HCT116 (cell line): ENCODE measurements around the gene FCMR. TPM values are rescaled to one million over a fixed set of nuclear protein-coding genes. Genes with fewer than 3 reads are reported as not detected.

Source experiments
- ATAC-seq: fragments of 200-7000 bp; cut with Tn5 transposase; 2 replicates; pipeline ENCODE4 v1.9.1; 2020; ENCODE audit warnings: mild to moderate bottlenecking, moderate library complexity
- BruUV-seq: library from RNA; stranded (reverse); fragments of 400-500 nt; replicated peaks from 2 replicates; lab custom pipeline; 2021; lab: Mats Ljungman, UMichigan
- CTCF ChIA-PET: fragments of 300-600 bp; sonication (Branson Sonifier 250); formaldehyde crosslinking; loops from one replicate; lab custom pipeline; 2021; ENCODE audit warnings: antibody characterized with exemption; lab: Charles Lee
- POLR2A ChIA-PET: fragments of 300-600, 350-600 bp; sonication (Branson Sonifier 250); formaldehyde crosslinking; loops from one replicate; lab custom pipeline; 2021; ENCODE audit warnings: antibody characterized with exemption; lab: Charles Lee
- RAD21 ChIA-PET, 2 experiments: fragments of 300-600 bp; sonication (Branson Sonifier 250); formaldehyde crosslinking; loops; one replicate each; lab custom pipeline; 2023; ENCODE audit warnings: low total read pairs in 2 of 2; ENCODE audit not compliant: uncharacterized antibody in 2 of 2, unreplicated experiment in 2 of 2, low non-redundant PET in 1 of 2; lab: Charles Lee
- DNase-seq: peaks from one replicate; pipeline ENCODE4 v3.0.0-alpha.2; 2010; ENCODE audit warnings: low read depth, low spot score
- H2AFZ ChIP-seq: fragments of 200-600 bp; shearing (Covaris generic), sonication (generic); 2 replicates; pipeline ENCODE4 v1.6.1; 2017; ENCODE audit warnings: low read depth, mixed run types, mixed read lengths, antibody characterized with exemption, low read length; ENCODE audit not compliant: poor library complexity, severe bottlenecking
- H3K27ac ChIP-seq: 2 replicates; pipeline ENCODE4 v1.5.1; 2012; ENCODE audit warnings: low read depth, low read length
- H3K27me3 ChIP-seq: fragments of 200-600 bp; sonication (generic); 2 replicates; pipeline ENCODE4 v1.6.1; 2016; ENCODE audit warnings: mixed run types, low read length, mixed read lengths; ENCODE audit not compliant: insufficient read depth
- H3K36me3 ChIP-seq, 2 experiments: fragments of 200-500 bp in 1 of 2; fragments of 200-600 bp in 1 of 2; sonication (Bioruptor generic) in 1 of 2; sonication (generic) in 1 of 2; 2 replicates each; pipeline versions ENCODE4 v1.5.1 to v1.6.1; 2014 to 2016; ENCODE audit warnings: low read length in 2 of 2, inconsistent platforms in 1 of 2, mixed read lengths in 1 of 2, mixed run types in 1 of 2; ENCODE audit not compliant: insufficient read depth in 2 of 2, control insufficient read depth in 1 of 2
- H3K4me1 ChIP-seq, 2 experiments: fragments of 200-600 bp in 1 of 2; sonication (generic) in 1 of 2; 2 replicates each; pipeline versions ENCODE4 v1.5.1 to v1.6.1; 2012 to 2017; ENCODE audit warnings: low read length in 2 of 2, inconsistent platforms in 1 of 2, mild to moderate bottlenecking in 1 of 2, mixed read lengths in 1 of 2, mixed run types in 1 of 2, moderate library complexity in 1 of 2; ENCODE audit not compliant: insufficient read depth in 2 of 2, control insufficient read depth in 1 of 2
- H3K4me2 ChIP-seq: fragments of 200-600 bp; sonication (generic); 2 replicates; pipeline ENCODE4 v1.6.1; 2017; ENCODE audit warnings: mixed run types, low read length, mixed read lengths
- H3K4me3 ChIP-seq, 2 experiments: fragments of 200-600 bp in 1 of 2; sonication (generic) in 1 of 2; replicated peaks in 1 of 2; 2 replicates each; pipeline ENCODE4 v1.5.1; 2011 to 2016; ENCODE audit warnings: low read length in 2 of 2, control low read depth in 1 of 2, low read depth in 1 of 2, mild to moderate bottlenecking in 1 of 2, mixed read lengths in 1 of 2, mixed run types in 1 of 2
- H3K79me2 ChIP-seq: fragments of 200-600 bp; sonication (generic); 2 replicates; pipeline ENCODE4 v1.6.1; 2017; ENCODE audit warnings: mild to moderate bottlenecking, mixed run types, low read length, moderate library complexity, mixed read lengths; ENCODE audit not compliant: insufficient read depth
- H3K9ac ChIP-seq: fragments of 200-600 bp; sonication (generic); 2 replicates; pipeline ENCODE4 v1.6.1; 2016; ENCODE audit warnings: low read length, mixed read lengths
- H3K9me2 ChIP-seq: fragments of 200-600 bp; sonication (generic), shearing (Covaris generic); 2 replicates; pipeline ENCODE4 v1.6.1; 2017; ENCODE audit warnings: mixed run types, mild to moderate bottlenecking, moderate library complexity; ENCODE audit not compliant: insufficient read depth
- H3K9me3 ChIP-seq, 2 experiments: fragments of 200-500 bp in 1 of 2; fragments of 200-600 bp in 1 of 2; sonication (Bioruptor generic) in 1 of 2; sonication (generic) in 1 of 2; 2 replicates each; pipeline ENCODE4 v1.6.1; 2014 to 2017; ENCODE audit warnings: low read length in 2 of 2, mixed read lengths in 2 of 2, inconsistent platforms in 1 of 2, low read depth in 1 of 2, mild to moderate bottlenecking in 1 of 2, mixed run types in 1 of 2, moderate library complexity in 1 of 2; ENCODE audit not compliant: control insufficient read depth in 1 of 2, insufficient read depth in 1 of 2
- H4K20me1 ChIP-seq: fragments of 200-600 bp; sonication (generic), shearing (Covaris generic); 2 replicates; pipeline ENCODE4 v1.6.1; 2017; ENCODE audit warnings: mixed run types, mild to moderate bottlenecking, moderate library complexity; ENCODE audit not compliant: insufficient read depth
- ATF3 ChIP-seq: IDR thresholded peaks from 2 replicates; pipeline ENCODE4 v1.6.1; 2012
- CBX3 ChIP-seq: IDR thresholded peaks from 2 replicates; pipeline ENCODE4 v1.6.1; 2012; ENCODE audit warnings: low read depth
- CTCF ChIP-seq, 3 experiments: fragments of 200-600 bp in 1 of 3; sonication (generic) in 1 of 3; IDR thresholded peaks in 2 of 3; conservative IDR thresholded peaks in 1 of 3; 2 replicates each; pipeline ENCODE4 v1.5.1; 2012 to 2017; ENCODE audit warnings: low read depth in 2 of 3, low read length in 2 of 3, antibody characterized with exemption in 1 of 3, borderline replicate concordance in 1 of 3, control low read depth in 1 of 3, mild to moderate bottlenecking in 1 of 3, mixed read lengths in 1 of 3, mixed run types in 1 of 3, moderate library complexity in 1 of 3; ENCODE audit not compliant: insufficient read depth in 1 of 3
- EGR1 ChIP-seq: IDR thresholded peaks from 2 replicates; pipeline ENCODE4 v1.6.1; 2012; ENCODE audit warnings: low read depth
- EZH2phosphoT487 ChIP-seq: fragments of 200-600 bp; IDR thresholded peaks from 2 replicates; pipeline ENCODE4 v1.6.1; 2018; ENCODE audit warnings: antibody characterized with exemption, borderline replicate concordance
- FOSL1 ChIP-seq: IDR thresholded peaks from 2 replicates; pipeline ENCODE4 v1.6.1; 2012; ENCODE audit warnings: low read depth
- JUND ChIP-seq: IDR thresholded peaks from 2 replicates; pipeline ENCODE4 v1.6.1; 2012
- MAX ChIP-seq: IDR thresholded peaks from 2 replicates; pipeline ENCODE4 v1.6.1; 2012
- POLR2A ChIP-seq: IDR thresholded peaks from 2 replicates; pipeline ENCODE4 v1.7.0; 2011; ENCODE audit warnings: borderline replicate concordance; ENCODE audit not compliant: insufficient read depth, insufficient read length; ENCODE audit errors: extremely low read depth
- POLR2AphosphoS5 ChIP-seq: IDR thresholded peaks from 2 replicates; pipeline ENCODE4 v1.6.1; 2011; ENCODE audit warnings: mild to moderate bottlenecking, low read depth, low read length, moderate library complexity
- ZFX ChIP-seq: fragments of 450-650 bp; IDR thresholded peaks from 2 replicates; pipeline ENCODE4 v1.6.1; 2017
- intact Hi-C: fragments of 100-400 bp; cut with micrococcal nuclease; formaldehyde crosslinking; loops from 2 replicates; pipeline ENCODE4 v1.10.0; 2022
- total RNA-seq: library from RNA; stranded (reverse); gene quantifications from one replicate; pipeline ENCODE4 v1.2.1, GENCODE V29; 2021; ENCODE audit not compliant: unreplicated experiment
- TF ChIP-seq, protein P1 (sequence below): IDR thresholded peaks from 2 replicates; pipeline ENCODE4 v1.6.1; 2011; ENCODE audit warnings: mild to moderate bottlenecking, low read length, moderate library complexity; ENCODE audit not compliant: insufficient replicate concordance; ENCODE audit errors: extremely low read depth

Gene FCMR
- total RNA-seq, 1 experiment from 2014 or later = 0.61 TPM

DNA sequence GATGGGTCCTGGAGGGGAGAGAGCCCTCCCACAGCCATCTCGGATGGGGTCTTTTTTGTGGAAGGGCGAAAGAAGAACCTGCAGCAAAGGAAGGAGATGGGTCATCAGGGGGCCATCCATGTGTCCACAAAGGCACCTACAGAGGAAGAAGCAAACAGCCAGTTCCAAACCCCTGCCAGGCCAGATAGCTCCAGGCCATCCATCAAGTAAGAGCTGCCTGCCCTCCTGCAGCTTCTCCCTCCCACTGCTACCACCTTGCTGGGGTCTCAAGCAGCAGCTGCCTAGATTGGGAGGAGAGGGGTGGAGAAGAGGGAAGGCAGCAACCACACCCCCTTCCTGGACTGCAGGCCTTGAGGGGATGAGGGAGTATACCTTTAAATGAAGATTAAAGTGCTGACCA is 44.0 kb upstream of the FCMR start:
- intact Hi-C loops = no loop called here
- no TSS peak for BruUV-seq
- H3K4me3 ChIP-seq = no peak overlapping the region
- no peaks in the 10 kb centered on the region for H4K20me1 ChIP-seq
- H2AFZ ChIP-seq = no peak overlapping the region
- TF ChIP-seq ATF3 (no peak), CBX3 (no peak), FOSL1 (no peak), ZFX (no peak), EGR1 (no peak), JUND (no peak), MAX (no peak)
- H3K36me3 ChIP-seq = no peaks in the 10 kb centered on the region
- H3K27me3 ChIP-seq = peaks cover 3% of the 10 kb centered on the region; the same call in 1 of the 2 replicates
- H3K4me2 ChIP-seq = no peak overlapping the region
- no peaks in the 10 kb centered on the region for H3K9me3 ChIP-seq
- H3K79me2 ChIP-seq = no peaks in the 10 kb centered on the region
- ChIA-PET POLR2A (no interaction called here), RAD21 (no interaction called here), CTCF (interaction anchor here (1.9 kb wide), 1 partner anchor 13 kb away, joined by 5 read pairs; no protein-coding TSS in a partner anchor)
- H3K4me1 ChIP-seq = no peaks in the 10 kb centered on the region
- H3K9ac ChIP-seq = no peak overlapping the region
- DNase-seq (no peak), ATAC-seq (no peak)
- no peak overlapping the region for H3K27ac ChIP-seq
- H3K9me2 ChIP-seq = no peaks in the 10 kb centered on the region

- Histone ChIP-seq H3K4me1 (no peaks in the 10 kb centered on the region), H3K27me3 (no peaks in the 10 kb centered on the region), H3K4me2 (no peak overlapping the region), H3K79me2 (no peaks in the 10 kb centered on the region), H3K9me3 (no peaks in the 10 kb centered on the region), H3K9ac (no peak overlapping the region), H3K36me3 (no peaks in the 10 kb centered on the region), H3K27ac (no peak overlapping the region), H4K20me1 (no peaks in the 10 kb centered on the region), H3K4me3 (no peak overlapping the region), H2AFZ (no peak overlapping the region), H3K9me2 (no peaks in the 10 kb centered on the region)
- no peak for DNase-seq
- TF ChIP-seq EZH2phosphoT487 (no peak), ATF3 (no peak), POLR2AphosphoS5 (no peak), CTCF (IDR thresholded peaks at IDR 0.05 in 2 of 3, conservative IDR thresholded peaks at IDR 0.05 in 1 of 3; ENCODE audit: borderline replicate concordance in 1 of 3, insufficient read depth in 1 of 3, low read depth in 2 of 3, low read length in 2 of 3) (no peak), POLR2A (no peak)
- TF ChIP-seq, protein P1, sequence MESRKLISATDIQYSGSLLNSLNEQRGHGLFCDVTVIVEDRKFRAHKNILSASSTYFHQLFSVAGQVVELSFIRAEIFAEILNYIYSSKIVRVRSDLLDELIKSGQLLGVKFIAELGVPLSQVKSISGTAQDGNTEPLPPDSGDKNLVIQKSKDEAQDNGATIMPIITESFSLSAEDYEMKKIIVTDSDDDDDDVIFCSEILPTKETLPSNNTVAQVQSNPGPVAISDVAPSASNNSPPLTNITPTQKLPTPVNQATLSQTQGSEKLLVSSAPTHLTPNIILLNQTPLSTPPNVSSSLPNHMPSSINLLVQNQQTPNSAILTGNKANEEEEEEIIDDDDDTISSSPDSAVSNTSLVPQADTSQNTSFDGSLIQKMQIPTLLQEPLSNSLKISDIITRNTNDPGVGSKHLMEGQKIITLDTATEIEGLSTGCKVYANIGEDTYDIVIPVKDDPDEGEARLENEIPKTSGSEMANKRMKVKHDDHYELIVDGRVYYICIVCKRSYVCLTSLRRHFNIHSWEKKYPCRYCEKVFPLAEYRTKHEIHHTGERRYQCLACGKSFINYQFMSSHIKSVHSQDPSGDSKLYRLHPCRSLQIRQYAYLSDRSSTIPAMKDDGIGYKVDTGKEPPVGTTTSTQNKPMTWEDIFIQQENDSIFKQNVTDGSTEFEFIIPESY = no peak
- intact Hi-C loops = no loop called here
- no TSS peak for BruUV-seq
- 0 out of 2 replicates have a peak, but pooled peaks have one; percentile 40 for ATAC-seq
- ChIA-PET RAD21 (no interaction called here), POLR2A (no interaction called here), CTCF (no interaction called here)
These were observed 42.0 kb upstream of the FCMR start for GRCh38 chr1:206963740-206964139.
